Measurements from ENCODE around the gene MVB12B.

The MVB12B gene

DNA sequence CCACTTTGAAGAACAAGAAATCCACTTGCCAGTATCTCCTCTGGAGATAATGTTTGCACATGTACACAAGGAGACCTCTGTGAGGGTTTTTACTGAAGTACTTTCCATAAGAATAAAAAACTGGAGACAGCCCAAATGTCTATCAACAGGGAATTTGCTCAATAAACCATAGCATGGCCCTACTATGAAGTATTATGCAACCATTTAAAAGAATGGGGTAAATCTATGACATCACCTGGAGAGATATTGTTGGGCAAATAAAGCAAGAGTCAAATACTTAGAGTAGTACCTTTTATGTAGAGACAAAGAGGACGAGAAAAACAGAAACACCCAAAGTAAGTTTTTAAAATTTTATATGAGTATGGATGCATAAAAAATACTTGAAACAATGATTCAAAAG lies 23.9 kb upstream of the MVB12B start:
- Histone ChIP-seq H2AFZ (ENCODE audit: low read length) (peak overlapping the region; percentile 24; the same call in 1 of the 2 replicates), H3K36me3 (ENCODE audit: insufficient read depth, low read length) (no peaks in the 10 kb centered on the region), H4K20me1 (ENCODE audit: insufficient read depth, low read length, poor library complexity, severe bottlenecking) (no peaks in the 10 kb centered on the region), H3K9ac (ENCODE audit: low read depth, low read length, poor library complexity, severe bottlenecking) (no peak overlapping the region), H3K4me3 (ENCODE audit: low read length, poor library complexity, severe bottlenecking) (no peak overlapping the region), H3F3A (ENCODE audit: low read depth) (no peaks in the 10 kb centered on the region), H3K4me2 (ENCODE audit: low read depth, low read length, poor library complexity, severe bottlenecking) (no peak overlapping the region), H3K9me2 (replicated peaks; ENCODE audit: low read depth, low read length) (no peaks in the 10 kb centered on the region), H3K27me3 (ENCODE audit: insufficient read depth, low read length, poor library complexity, severe bottlenecking) (no peaks in the 10 kb centered on the region), H3K4me1 (ENCODE audit: insufficient read depth, low read length, poor library complexity, severe bottlenecking) (peaks cover 4% of the 10 kb centered on the region), H3K79me2 (ENCODE audit: insufficient read depth, low read length) (no peaks in the 10 kb centered on the region), H3K9me3 (ENCODE audit: insufficient read depth, low read depth, low read length) (no peaks in the 10 kb centered on the region)
- TF ChIP-seq, protein P1, sequence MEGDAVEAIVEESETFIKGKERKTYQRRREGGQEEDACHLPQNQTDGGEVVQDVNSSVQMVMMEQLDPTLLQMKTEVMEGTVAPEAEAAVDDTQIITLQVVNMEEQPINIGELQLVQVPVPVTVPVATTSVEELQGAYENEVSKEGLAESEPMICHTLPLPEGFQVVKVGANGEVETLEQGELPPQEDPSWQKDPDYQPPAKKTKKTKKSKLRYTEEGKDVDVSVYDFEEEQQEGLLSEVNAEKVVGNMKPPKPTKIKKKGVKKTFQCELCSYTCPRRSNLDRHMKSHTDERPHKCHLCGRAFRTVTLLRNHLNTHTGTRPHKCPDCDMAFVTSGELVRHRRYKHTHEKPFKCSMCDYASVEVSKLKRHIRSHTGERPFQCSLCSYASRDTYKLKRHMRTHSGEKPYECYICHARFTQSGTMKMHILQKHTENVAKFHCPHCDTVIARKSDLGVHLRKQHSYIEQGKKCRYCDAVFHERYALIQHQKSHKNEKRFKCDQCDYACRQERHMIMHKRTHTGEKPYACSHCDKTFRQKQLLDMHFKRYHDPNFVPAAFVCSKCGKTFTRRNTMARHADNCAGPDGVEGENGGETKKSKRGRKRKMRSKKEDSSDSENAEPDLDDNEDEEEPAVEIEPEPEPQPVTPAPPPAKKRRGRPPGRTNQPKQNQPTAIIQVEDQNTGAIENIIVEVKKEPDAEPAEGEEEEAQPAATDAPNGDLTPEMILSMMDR (conservative IDR thresholded peaks at IDR 0.05; ENCODE audit: low read length): no peak
- TF ChIP-seq EZH2phosphoT487 (IDR thresholded peaks at IDR 0.05; ENCODE audit: borderline replicate concordance): no peak

DNA sequence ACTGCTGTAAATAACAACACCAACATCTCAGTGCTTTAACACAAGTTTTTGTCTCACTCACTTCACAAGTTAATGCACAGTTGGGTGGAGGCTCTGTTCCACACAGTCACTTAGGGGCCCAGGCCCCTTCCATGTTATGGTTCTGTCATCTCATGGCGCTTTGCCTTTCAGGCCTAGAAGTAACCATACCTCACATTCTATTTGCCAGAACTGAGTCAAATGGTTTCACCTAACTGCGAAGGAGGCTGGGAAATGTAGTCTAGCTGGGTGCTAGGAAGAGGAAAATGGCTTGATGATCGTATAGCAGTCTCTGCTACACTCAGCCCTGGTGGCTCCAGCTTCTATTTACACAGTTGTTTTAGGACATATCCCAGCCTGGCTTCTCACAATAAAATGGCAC lies 23.1 kb upstream of the MVB12B start:
- Histone ChIP-seq H3K36me3 (ENCODE audit: insufficient read depth, low read length) (no peaks in the 10 kb centered on the region), H3K4me1 (ENCODE audit: insufficient read depth, low read length, poor library complexity, severe bottlenecking) (peaks cover 4% of the 10 kb centered on the region), H4K20me1 (ENCODE audit: insufficient read depth, low read length, poor library complexity, severe bottlenecking) (no peaks in the 10 kb centered on the region), H3K9me3 (ENCODE audit: insufficient read depth, low read depth, low read length) (no peaks in the 10 kb centered on the region), H3F3A (ENCODE audit: low read depth) (no peaks in the 10 kb centered on the region), H2AFZ (ENCODE audit: low read length) (peak overlapping the region; percentile 48; the same call in 1 of the 2 replicates), H3K9ac (ENCODE audit: low read depth, low read length, poor library complexity, severe bottlenecking) (no peak overlapping the region), H3K4me3 (ENCODE audit: low read length, poor library complexity, severe bottlenecking) (no peak overlapping the region), H3K27me3 (ENCODE audit: insufficient read depth, low read length, poor library complexity, severe bottlenecking) (no peaks in the 10 kb centered on the region), H3K9me2 (replicated peaks; ENCODE audit: low read depth, low read length) (no peaks in the 10 kb centered on the region), H3K79me2 (ENCODE audit: insufficient read depth, low read length) (no peaks in the 10 kb centered on the region), H3K4me2 (ENCODE audit: low read depth, low read length, poor library complexity, severe bottlenecking) (no peak overlapping the region)
- TF ChIP-seq EZH2phosphoT487 (IDR thresholded peaks at IDR 0.05; ENCODE audit: borderline replicate concordance): no peak
- TF ChIP-seq, protein P1 (conservative IDR thresholded peaks at IDR 0.05; ENCODE audit: low read length): no peak

DNA sequence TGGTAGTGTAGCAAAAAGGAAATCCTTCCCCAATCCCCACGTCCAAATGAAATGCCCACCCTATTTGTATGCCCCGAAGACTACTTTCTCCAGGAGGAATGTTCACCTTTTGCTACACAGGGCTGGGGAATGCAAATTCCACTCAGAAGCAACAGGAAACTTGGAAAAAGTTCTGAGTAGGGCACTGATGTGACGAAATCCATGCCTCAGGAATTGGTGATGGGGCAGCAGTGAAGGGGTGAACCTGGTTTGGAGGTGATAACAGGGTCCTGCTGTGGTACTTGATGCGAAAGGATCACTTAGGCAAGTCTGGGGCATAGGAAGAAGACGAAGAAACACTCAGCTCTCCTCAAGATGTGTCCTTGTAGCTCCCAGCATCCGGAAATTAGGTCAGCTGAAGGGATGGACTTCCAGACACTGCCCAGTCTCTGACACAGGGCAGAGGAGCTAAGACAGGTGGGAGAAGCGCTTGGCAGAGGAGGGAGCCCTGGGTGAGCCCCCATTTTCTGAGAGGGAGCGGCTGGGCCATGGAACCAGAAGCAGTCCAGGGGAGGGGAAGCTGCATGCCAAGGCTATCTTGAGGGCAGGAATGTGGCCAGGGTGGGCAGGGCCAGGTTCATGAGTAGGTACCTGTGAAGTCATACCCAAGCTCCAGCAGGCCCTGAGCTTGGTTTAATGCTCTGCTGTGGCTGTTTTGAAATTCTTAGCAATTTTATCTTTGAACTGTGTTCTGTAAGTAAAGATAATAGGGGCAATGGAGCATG lies 22.2 kb upstream of the MVB12B start:
- no peaks in the 10 kb centered on the region for H4K20me1 ChIP-seq (ENCODE audit: insufficient read depth, low read length, poor library complexity, severe bottlenecking)
- TF ChIP-seq, protein P1 (conservative IDR thresholded peaks at IDR 0.05; ENCODE audit: low read length): no peak
- H3K27me3 ChIP-seq (ENCODE audit: insufficient read depth, low read length, poor library complexity, severe bottlenecking): no peaks in the 10 kb centered on the region
- H3K9me2 ChIP-seq (replicated peaks; ENCODE audit: low read depth, low read length): no peaks in the 10 kb centered on the region
- H3K36me3 ChIP-seq (ENCODE audit: insufficient read depth, low read length): no peaks in the 10 kb centered on the region
- H3F3A ChIP-seq (ENCODE audit: low read depth): no peaks in the 10 kb centered on the region
- no peak overlapping the region for H3K4me2 ChIP-seq (ENCODE audit: low read depth, low read length, poor library complexity, severe bottlenecking)
- H3K4me1 ChIP-seq (ENCODE audit: insufficient read depth, low read length, poor library complexity, severe bottlenecking): peaks cover 4% of the 10 kb centered on the region
- H3K79me2 ChIP-seq (ENCODE audit: insufficient read depth, low read length): no peaks in the 10 kb centered on the region
- no peak overlapping the region for H2AFZ ChIP-seq (ENCODE audit: low read length)
- no peak overlapping the region for H3K9ac ChIP-seq (ENCODE audit: low read depth, low read length, poor library complexity, severe bottlenecking)
- no peaks in the 10 kb centered on the region for H3K9me3 ChIP-seq (ENCODE audit: insufficient read depth, low read depth, low read length)
- no peak overlapping the region for H3K4me3 ChIP-seq (ENCODE audit: low read length, poor library complexity, severe bottlenecking)

All from Loucy (cell line).